ENCODE results near the gene RNF144A.

- TF ChIP-seq CTCF (IDR thresholded peaks at IDR 0.05) = no peak
- no peak for TF ChIP-seq POLR2A (IDR thresholded peaks at IDR 0.05)
These were observed 113.6 kb downstream of the RNF144A start for GRCh38 chr2:7030810-7031209.

All from tibial nerve (tissue), 3 donors.